HEK293 (cell line): ENCODE measurements around the gene ACOT7.

Experiments used
- CTCF ChIA-PET: fragments of 350-600 bp; formaldehyde crosslinking; extraction: SDS; loops from one replicate; lab custom pipeline; 2021; ENCODE audit warnings: antibody characterized with exemption; lab: Yijun Ruan, JAX
- POLR2A ChIA-PET: fragments of 300-600 bp; formaldehyde crosslinking; extraction: SDS; loops from one replicate; lab custom pipeline; 2020; ENCODE audit warnings: antibody characterized with exemption, inconsistent platforms; lab: Yijun Ruan, JAX
- H3K27ac ChIP-seq: fragments of 200-500 bp; sonication (Bioruptor generic); 2 replicates; pipeline ENCODE4 v1.5.1; 2014; ENCODE audit warnings: low read depth, low read length, control low read depth, inconsistent platforms; ENCODE audit errors: extremely low read depth
- H3K36me3 ChIP-seq, 2 experiments: fragments of 200-500 bp in 1 of 2; sonication (Bioruptor generic) in 1 of 2; 1 replicate in 1 of 2; 2 replicates in 1 of 2; pipeline ENCODE4 v1.5.1; 2014 to 2017; ENCODE audit warnings: inconsistent platforms in 2 of 2, low read length in 2 of 2; ENCODE audit not compliant: control insufficient read depth in 2 of 2, insufficient read depth in 1 of 2
- H3K4me1 ChIP-seq: fragments of 200-500 bp; sonication (Bioruptor generic); 2 replicates; pipeline ENCODE4 v1.5.1; 2014; ENCODE audit warnings: mild to moderate bottlenecking, low read length, inconsistent platforms; ENCODE audit not compliant: control insufficient read depth, insufficient read depth
- H3K4me3 ChIP-seq: 2 replicates; pipeline ENCODE4 v1.5.1; 2011; ENCODE audit warnings: low read depth, mild to moderate bottlenecking, control low read depth, low read length, moderate library complexity
- H3K9me3 ChIP-seq: fragments of 200-500 bp; sonication (Bioruptor generic); 2 replicates; pipeline ENCODE4 v1.5.1; 2014; ENCODE audit warnings: low read depth, low read length, inconsistent platforms; ENCODE audit not compliant: control insufficient read depth, insufficient read depth
- HOXD13 ChIP-seq: sonication (generic); formaldehyde crosslinking; IDR thresholded peaks from 2 replicates; pipeline ENCODE4 v1.8.0; 2022; ENCODE audit warnings: missing genetic modification reagents, borderline replicate concordance
- MZF1 ChIP-seq: fragments of 450-650 bp; formaldehyde crosslinking; IDR thresholded peaks from 2 replicates; pipeline ENCODE4 v1.5.1; 2017; ENCODE audit warnings: missing biosample characterization, missing genetic modification characterization, borderline replicate concordance
- PRDM6 ChIP-seq: fragments of 450-650 bp; formaldehyde crosslinking; IDR thresholded peaks from 2 replicates; pipeline ENCODE4 v1.5.1; 2017; ENCODE audit warnings: missing biosample characterization, missing genetic modification characterization
- SALL2 ChIP-seq: fragments of 450-650 bp; formaldehyde crosslinking; IDR thresholded peaks from 2 replicates; pipeline ENCODE4 v1.5.0; 2017; ENCODE audit warnings: missing biosample characterization, mild to moderate bottlenecking, missing genetic modification characterization, borderline replicate concordance
- ZBTB6 ChIP-seq: fragments of 450-650 bp; formaldehyde crosslinking; IDR thresholded peaks from 2 replicates; pipeline ENCODE4 v1.5.1; 2017; ENCODE audit warnings: missing biosample characterization, missing genetic modification characterization
- ZFP37 ChIP-seq: fragments of 450-650 bp; formaldehyde crosslinking; IDR thresholded peaks from 2 replicates; pipeline ENCODE4 v1.5.1; 2016; ENCODE audit warnings: missing biosample characterization, missing genetic modification characterization
- ZNF133 ChIP-seq: fragments of 450-650 bp; formaldehyde crosslinking; IDR thresholded peaks from 2 replicates; pipeline ENCODE4 v1.5.1; 2016; ENCODE audit warnings: missing biosample characterization, missing genetic modification characterization
- ZNF174 ChIP-seq: fragments of 450-650 bp; formaldehyde crosslinking; IDR thresholded peaks from 2 replicates; pipeline ENCODE4 v1.5.0; 2017; ENCODE audit warnings: missing biosample characterization, mild to moderate bottlenecking, missing genetic modification characterization
- ZNF211 ChIP-seq: fragments of 450-650 bp; formaldehyde crosslinking; IDR thresholded peaks from 2 replicates; pipeline ENCODE4 v1.5.1; 2016; ENCODE audit warnings: low read depth, missing biosample characterization, missing genetic modification characterization
- ZNF223 ChIP-seq: fragments of 450-650 bp; formaldehyde crosslinking; IDR thresholded peaks from 2 replicates; pipeline ENCODE4 v1.5.1; 2016; ENCODE audit warnings: missing biosample characterization, missing genetic modification characterization
- ZNF324 ChIP-seq: fragments of 450-650 bp; formaldehyde crosslinking; IDR thresholded peaks from 2 replicates; pipeline ENCODE4 v1.5.1; 2016; ENCODE audit warnings: missing biosample characterization, missing genetic modification characterization
- ZNF549 ChIP-seq: fragments of 450-650 bp; IDR thresholded peaks from 2 replicates; pipeline ENCODE4 v1.5.1; 2018; ENCODE audit warnings: missing biosample characterization, missing genetic modification characterization, mild to moderate bottlenecking, inconsistent platforms, moderate library complexity
- ZNF580 ChIP-seq: fragments of 450-650 bp; formaldehyde crosslinking; IDR thresholded peaks from 2 replicates; pipeline ENCODE4 v1.5.1; 2016; ENCODE audit warnings: missing biosample characterization, missing genetic modification characterization
- ZNF792 ChIP-seq: fragments of 450-650 bp; formaldehyde crosslinking; IDR thresholded peaks from 2 replicates; pipeline ENCODE4 v1.5.1; 2016; ENCODE audit warnings: missing biosample characterization, missing genetic modification characterization
- TF ChIP-seq, protein P1 (sequence below): fragments of 450-650 bp; formaldehyde crosslinking; IDR thresholded peaks from 2 replicates; pipeline ENCODE4; 2016; ENCODE audit warnings: missing biosample characterization, missing genetic modification characterization
- TF ChIP-seq, protein P2 (sequence below): sonication (generic); formaldehyde crosslinking; IDR thresholded peaks from 2 replicates; pipeline ENCODE4 v1.8.1; 2022; ENCODE audit warnings: mild to moderate bottlenecking, moderate library complexity, missing genetic modification reagents
- TF ChIP-seq, protein P3 (sequence below): fragments of 450-650 bp; formaldehyde crosslinking; IDR thresholded peaks from 2 replicates; pipeline ENCODE4 v1.5.1; 2016; ENCODE audit warnings: missing biosample characterization, missing genetic modification characterization, borderline replicate concordance

Gene ACOT7

DNA sequence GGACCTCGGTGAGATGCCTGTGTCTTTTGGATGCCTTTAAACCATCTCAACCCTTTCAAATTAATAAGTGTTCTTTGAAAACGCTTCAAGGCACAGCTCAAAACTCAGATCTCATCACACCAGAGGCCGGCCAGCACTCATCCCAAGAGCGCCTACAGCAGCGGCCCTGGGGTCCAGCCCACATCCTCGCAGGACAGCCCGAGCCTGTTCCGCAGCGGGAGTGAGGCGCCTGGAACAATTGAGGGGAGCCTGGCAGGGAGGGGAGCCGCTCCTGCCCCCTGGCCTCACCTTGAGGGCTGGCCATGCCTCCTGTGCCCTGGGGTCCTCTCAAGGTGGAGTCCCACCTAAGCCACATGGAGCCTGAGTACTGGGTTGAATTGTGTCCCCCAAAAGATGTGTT lies 37.9 kb downstream of the ACOT7 start:
- ChIA-PET CTCF (interaction anchor here (1.3 to 4.3 kb wide), 2 partner anchors 7 to 41 kb away, joined by 4 to 22 read pairs; no protein-coding TSS in a partner anchor), POLR2A (no interaction called here)
- TF ChIP-seq, protein P1, sequence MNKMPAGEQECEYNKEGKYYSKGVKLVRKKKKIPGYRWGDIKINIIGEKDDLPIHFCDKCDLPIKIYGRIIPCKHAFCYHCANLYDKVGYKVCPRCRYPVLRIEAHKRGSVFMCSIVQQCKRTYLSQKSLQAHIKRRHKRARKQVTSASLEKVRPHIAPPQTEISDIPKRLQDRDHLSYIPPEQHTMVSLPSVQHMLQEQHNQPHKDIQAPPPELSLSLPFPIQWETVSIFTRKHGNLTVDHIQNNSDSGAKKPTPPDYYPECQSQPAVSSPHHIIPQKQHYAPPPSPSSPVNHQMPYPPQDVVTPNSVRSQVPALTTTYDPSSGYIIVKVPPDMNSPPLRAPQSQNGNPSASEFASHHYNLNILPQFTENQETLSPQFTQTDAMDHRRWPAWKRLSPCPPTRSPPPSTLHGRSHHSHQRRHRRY (tag by site-specific recombination): no peak
- no peak for TF ChIP-seq PRDM6 (tag by site-specific recombination)
- TF ChIP-seq, protein P2, sequence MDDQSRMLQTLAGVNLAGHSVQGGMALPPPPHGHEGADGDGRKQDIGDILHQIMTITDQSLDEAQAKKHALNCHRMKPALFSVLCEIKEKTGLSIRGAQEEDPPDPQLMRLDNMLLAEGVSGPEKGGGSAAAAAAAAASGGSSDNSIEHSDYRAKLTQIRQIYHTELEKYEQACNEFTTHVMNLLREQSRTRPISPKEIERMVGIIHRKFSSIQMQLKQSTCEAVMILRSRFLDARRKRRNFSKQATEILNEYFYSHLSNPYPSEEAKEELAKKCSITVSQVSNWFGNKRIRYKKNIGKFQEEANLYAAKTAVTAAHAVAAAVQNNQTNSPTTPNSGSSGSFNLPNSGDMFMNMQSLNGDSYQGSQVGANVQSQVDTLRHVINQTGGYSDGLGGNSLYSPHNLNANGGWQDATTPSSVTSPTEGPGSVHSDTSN: no peak
- TF ChIP-seq ZNF133 (tag by site-specific recombination): no peak
- TF ChIP-seq ZNF223 (tag by site-specific recombination): no peak
- TF ChIP-seq, protein P3, sequence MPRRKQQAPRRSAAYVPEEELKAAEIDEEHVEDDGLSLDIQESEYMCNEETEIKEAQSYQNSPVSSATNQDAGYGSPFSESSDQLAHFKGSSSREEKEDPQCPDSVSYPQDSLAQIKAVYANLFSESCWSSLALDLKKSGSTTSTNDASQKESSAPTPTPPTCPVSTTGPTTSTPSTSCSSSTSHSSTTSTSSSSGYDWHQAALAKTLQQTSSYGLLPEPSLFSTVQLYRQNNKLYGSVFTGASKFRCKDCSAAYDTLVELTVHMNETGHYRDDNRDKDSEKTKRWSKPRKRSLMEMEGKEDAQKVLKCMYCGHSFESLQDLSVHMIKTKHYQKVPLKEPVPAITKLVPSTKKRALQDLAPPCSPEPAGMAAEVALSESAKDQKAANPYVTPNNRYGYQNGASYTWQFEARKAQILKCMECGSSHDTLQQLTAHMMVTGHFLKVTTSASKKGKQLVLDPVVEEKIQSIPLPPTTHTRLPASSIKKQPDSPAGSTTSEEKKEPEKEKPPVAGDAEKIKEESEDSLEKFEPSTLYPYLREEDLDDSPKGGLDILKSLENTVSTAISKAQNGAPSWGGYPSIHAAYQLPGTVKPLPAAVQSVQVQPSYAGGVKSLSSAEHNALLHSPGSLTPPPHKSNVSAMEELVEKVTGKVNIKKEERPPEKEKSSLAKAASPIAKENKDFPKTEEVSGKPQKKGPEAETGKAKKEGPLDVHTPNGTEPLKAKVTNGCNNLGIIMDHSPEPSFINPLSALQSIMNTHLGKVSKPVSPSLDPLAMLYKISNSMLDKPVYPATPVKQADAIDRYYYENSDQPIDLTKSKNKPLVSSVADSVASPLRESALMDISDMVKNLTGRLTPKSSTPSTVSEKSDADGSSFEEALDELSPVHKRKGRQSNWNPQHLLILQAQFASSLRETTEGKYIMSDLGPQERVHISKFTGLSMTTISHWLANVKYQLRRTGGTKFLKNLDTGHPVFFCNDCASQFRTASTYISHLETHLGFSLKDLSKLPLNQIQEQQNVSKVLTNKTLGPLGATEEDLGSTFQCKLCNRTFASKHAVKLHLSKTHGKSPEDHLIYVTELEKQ: no peak
- no peak for TF ChIP-seq ZNF211 (tag by site-specific recombination)
- TF ChIP-seq MZF1 (tag by site-specific recombination): no peak
- TF ChIP-seq SALL2 (tag by site-specific recombination): no peak
- no peak for TF ChIP-seq ZNF792 (tag by site-specific recombination)
- no peak for TF ChIP-seq ZNF580 (tag by site-specific recombination)
- TF ChIP-seq ZBTB6 (tag by site-specific recombination): no peak
- TF ChIP-seq HOXD13: no peak
- no peak for TF ChIP-seq ZNF324 (tag by site-specific recombination)
- no peak for TF ChIP-seq ZFP37 (tag by site-specific recombination)
- no peak for TF ChIP-seq ZNF549 (tag by site-specific recombination)
- no peak for TF ChIP-seq ZNF174 (tag by site-specific recombination)

More for the DNA sequence above, 37.9 kb downstream of the ACOT7 start:
- Histone ChIP-seq H3K9me3 (no peaks in the 10 kb centered on the region), H3K4me3 (no peak overlapping the region), H3K4me1 (peaks cover 5% of the 10 kb centered on the region; the same call in 1 of the 2 replicates), H3K27ac (no peak overlapping the region), H3K36me3 (no peaks in the 10 kb centered on the region)
